NCI-H2227 (cell line): ENCODE data around the gene PRKCG.
A peak's percentile ranks its signal among the peaks of the same experiment; 100 is the strongest.

Experiments
- DNase-seq: peaks from one replicate; lab custom pipeline; 2025; ENCODE audit not compliant: unreplicated experiment; lab: John Stamatoyannopoulos, UW

PRKCG gene

GRCh38 chr19:53897459-53897858, 15.5 kb downstream of the PRKCG start:
- DNase-seq = no peak

- no peak for DNase-seq
Observed at GRCh38 chr19:53898166-53898565, 16.2 kb downstream of the PRKCG start.

- DNase-seq = peak; percentile 95
Observed at GRCh38 chr19:53898636-53899341, 16.8 kb downstream of the PRKCG start.

GRCh38 chr19:53900191-53900860, 18.3 kb downstream of the PRKCG start:
- DNase-seq = no peak

GRCh38 chr19:53903055-53903680, 21.2 kb downstream of the PRKCG start:
- DNase-seq = no peak

GRCh38 chr19:53904909-53905308, 22.9 kb downstream of the PRKCG start:
- DNase-seq = no peak

- DNase-seq = no peak
Observed at GRCh38 chr19:53905787-53906186, 23.8 kb downstream of the PRKCG start.

- DNase-seq = peak; percentile 68
Observed at GRCh38 chr19:53906211-53907192, 24.5 kb downstream of the PRKCG start.

GRCh38 chr19:53907193-53907581, 25.2 kb downstream of the PRKCG start:
- peak; percentile 68 for DNase-seq

GRCh38 chr19:53907690-53908089, 25.7 kb downstream of the PRKCG start:
- no peak for DNase-seq

GRCh38 chr19:53908106-53908934, 26.3 kb downstream of the PRKCG start:
- DNase-seq = peak; percentile 93

- peak; percentile 77 for DNase-seq
Observed at GRCh38 chr19:53908935-53909415, 27.0 kb downstream of the PRKCG start, which contains the start of gene CACNG7. Gene CACNG7 (plus strand): TSS chr19:53909278. CDS start chr19:53912832, 3,554 bp downstream.

GRCh38 chr19:53909471-53910169, 27.6 kb downstream of the PRKCG start:
- peak; percentile 69 for DNase-seq

- peak; percentile 62 for DNase-seq
Observed at GRCh38 chr19:53910170-53910518, 28.1 kb downstream of the PRKCG start.

GRCh38 chr19:53912653-53913052, 30.7 kb downstream of the PRKCG start:
- no peak for DNase-seq

GRCh38 chr19:53915000-53915399, 33.0 kb downstream of the PRKCG start:
- peak; percentile 34 for DNase-seq

- DNase-seq = no peak
Observed at GRCh38 chr19:53916004-53916403, 34.0 kb downstream of the PRKCG start.

- no peak for DNase-seq
Observed at GRCh38 chr19:53917356-53917755, 35.4 kb downstream of the PRKCG start.

GRCh38 chr19:53927739-53928138, 45.7 kb downstream of the PRKCG start:
- no peak for DNase-seq
